Measurements from ENCODE around the gene CACNG4.

The CACNG4 gene

GRCh38 chr17:67078292-67078691 lies 113.8 kb downstream of the CACNG4 start:
- in situ Hi-C loops (cut with MboI; ENCODE audit: low sequenced_read_pairs) = no loop called here
- H3K4me3 ChIP-seq = no peak overlapping the region
- no peaks in the 10 kb centered on the region for H3K4me1 ChIP-seq
- peaks cover 3% of the 10 kb centered on the region; the same call in 1 of the 2 replicates for H3K36me3 ChIP-seq (replicated peaks)
- H3K27me3 ChIP-seq (ENCODE audit: low read depth) = no peaks in the 10 kb centered on the region
- no peaks in the 10 kb centered on the region for H3K9me3 ChIP-seq
- DNase-seq (ENCODE audit: low spot score in 2 of 2) = no peak

GRCh38 chr17:67079491-67079890 lies 115.0 kb downstream of the CACNG4 start:
- no peaks in the 10 kb centered on the region for H3K9me3 ChIP-seq
- no peaks in the 10 kb centered on the region for H3K27me3 ChIP-seq (ENCODE audit: low read depth)
- peaks cover 3% of the 10 kb centered on the region; the same call in 1 of the 2 replicates for H3K36me3 ChIP-seq (replicated peaks)
- H3K4me3 ChIP-seq = no peak overlapping the region
- no peaks in the 10 kb centered on the region for H3K4me1 ChIP-seq
- no peak for DNase-seq (ENCODE audit: low spot score in 2 of 2)
- in situ Hi-C loops (cut with MboI; ENCODE audit: low sequenced_read_pairs) = no loop called here

- in situ Hi-C loops (cut with MboI; ENCODE audit: low sequenced_read_pairs) = no loop called here
- no peaks in the 10 kb centered on the region for H3K9me3 ChIP-seq
- H3K36me3 ChIP-seq (replicated peaks) = peaks cover 3% of the 10 kb centered on the region; the same call in 1 of the 2 replicates
- H3K27me3 ChIP-seq (ENCODE audit: low read depth) = no peaks in the 10 kb centered on the region
- DNase-seq (ENCODE audit: low spot score in 2 of 2) = no peak
- H3K4me1 ChIP-seq = peaks cover 9% of the 10 kb centered on the region
- no peak overlapping the region for H3K4me3 ChIP-seq
Measured at GRCh38 chr17:67080804-67081203, 116.3 kb downstream of the CACNG4 start.

- Histone ChIP-seq H3K9me3 (no peaks in the 10 kb centered on the region), H3K4me1 (peaks cover 13% of the 10 kb centered on the region), H3K4me3 (no peak overlapping the region), H3K27me3 (ENCODE audit: low read depth) (no peaks in the 10 kb centered on the region), H3K36me3 (replicated peaks) (peaks cover 3% of the 10 kb centered on the region; the same call in 1 of the 2 replicates)
- in situ Hi-C loops (cut with MboI; ENCODE audit: low sequenced_read_pairs) = no loop called here
- no peak for DNase-seq (ENCODE audit: low spot score in 2 of 2)
Measured at GRCh38 chr17:67082107-67082506, 117.6 kb downstream of the CACNG4 start.

Data from HAP-1 (cell line).